ENCODE data around the gene LITAFD. TPM values are rescaled to one million over a fixed set of nuclear protein-coding genes. Genes with fewer than 3 reads are reported as not detected.
A peak's percentile ranks its signal among the peaks of the same experiment; 100 is the strongest.

LITAFD gene
- total and polyA plus RNA-seq, 9 of the 15 experiments (the other 6 are each of a cell fraction or from before 2014, with no cell fraction given), result not detected

DNA sequence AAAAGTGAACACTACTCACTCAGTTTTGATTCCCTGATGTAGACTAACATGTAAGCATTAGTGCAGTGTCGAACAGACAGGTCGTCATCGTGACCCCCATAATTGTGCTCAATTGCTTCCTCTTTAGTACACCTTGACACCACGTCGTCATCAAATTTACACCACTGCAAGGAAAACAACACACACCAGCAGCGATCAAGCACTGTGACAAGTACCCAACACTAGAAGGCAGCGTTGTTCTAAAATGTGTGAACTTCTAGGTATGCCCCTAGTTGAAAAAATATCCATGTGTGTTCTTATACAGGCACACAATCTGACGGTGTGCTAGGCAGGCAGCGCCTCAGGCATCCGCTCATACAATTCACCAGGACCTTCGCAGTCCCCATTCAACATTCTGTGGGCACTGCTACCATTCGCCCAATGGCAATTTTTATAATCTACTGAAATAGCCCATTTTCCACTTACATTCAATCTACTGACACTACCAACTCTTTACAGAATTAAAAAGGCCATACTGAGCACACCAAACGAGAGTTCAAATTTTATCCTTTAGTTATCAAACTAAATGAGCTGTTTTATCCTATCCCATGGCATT is 23.1 kb downstream of the LITAFD start:
- no peaks in the 10 kb centered on the region; the same call in 1 of the 2 replicates for H4K20me1 ChIP-seq (replicated peaks; ENCODE audit: control insufficient read depth, insufficient read depth, low read length)
- 80% methylated on average over 13 of the region's 13 CpGs for WGBS (ENCODE audit: insufficient coverage, low coverage, missing lambda C conversion rate)
- BruUV-seq (replicated peaks), result no TSS peak
- no peak overlapping the region for H2AFZ ChIP-seq (ENCODE audit: low read depth, low read length)
- peaks cover 93% of the 10 kb centered on the region for H3K36me3 ChIP-seq (ENCODE audit: control insufficient read depth, insufficient read depth, low read length)
- H3K9me3 ChIP-seq (replicated peaks; ENCODE audit: control insufficient read depth, insufficient read depth, low read depth, low read length), result no peaks in the 10 kb centered on the region
- in situ Hi-C loops (cut with MboI) (no loop called here), intact Hi-C loops (cut with micrococcal nuclease) (loop anchor here (5.0 kb wide), 1 partner anchor 102 kb away; no protein-coding TSS in a partner anchor)
- peak in 1 of 4 experiments; percentile 42 for DNase-seq (ENCODE audit: extremely low read depth in 1 of 4, low spot score in 3 of 4)
- POLR2A ChIA-PET, result no interaction called here
- H3K9me1 ChIP-seq (ENCODE audit: control insufficient read depth, insufficient read depth, low read length), result no peaks in the 10 kb centered on the region
- H3K4me2 ChIP-seq (ENCODE audit: insufficient read depth, low read length), result no peak overlapping the region
- ATAC-seq, result peak; percentile 85
- CTCF ChIA-PET (ENCODE audit: low intra/inter-chr PET ratio), result interaction anchor here (0.7 kb wide), 1 partner anchor 230 kb away, joined by 3 read pairs; no protein-coding TSS in a partner anchor
- no peaks in the 10 kb centered on the region for H3K27me3 ChIP-seq (ENCODE audit: control insufficient read depth in 2 of 2, insufficient read depth in 2 of 2, low read length in 2 of 2)
- TF ChIP-seq PML (IDR thresholded peaks at IDR 0.05; ENCODE audit: low read length) (0 out of 2 replicates have a peak, but pooled peaks have one; percentile 18), REST (IDR thresholded peaks at IDR 0.05; ENCODE audit: borderline replicate concordance) (peak; percentile 55; the same call in 1 of the 2 replicates), REST (CRISPR knock-in tag; IDR thresholded peaks at IDR 0.05; ENCODE audit: low read depth) (no peak), SMC3 (conservative IDR thresholded peaks at IDR 0.05; ENCODE audit: insufficient read depth, low read depth, low read length) (0 out of 2 replicates have a peak, but pooled peaks have one; percentile 33), ZBED1 (IDR thresholded peaks at IDR 0.05) (no peak), NFE2 (IDR thresholded peaks at IDR 0.05; ENCODE audit: low read depth) (no peak), RAD21 (CRISPR knock-in tag; conservative IDR thresholded peaks at IDR 0.05 in 1 of 2, IDR thresholded peaks at IDR 0.05 in 1 of 2) (peak; percentile 27 to 69), SREBF2 (CRISPR knock-in tag; IDR thresholded peaks at IDR 0.05) (no peak)
- TF ChIP-seq, protein P1, sequence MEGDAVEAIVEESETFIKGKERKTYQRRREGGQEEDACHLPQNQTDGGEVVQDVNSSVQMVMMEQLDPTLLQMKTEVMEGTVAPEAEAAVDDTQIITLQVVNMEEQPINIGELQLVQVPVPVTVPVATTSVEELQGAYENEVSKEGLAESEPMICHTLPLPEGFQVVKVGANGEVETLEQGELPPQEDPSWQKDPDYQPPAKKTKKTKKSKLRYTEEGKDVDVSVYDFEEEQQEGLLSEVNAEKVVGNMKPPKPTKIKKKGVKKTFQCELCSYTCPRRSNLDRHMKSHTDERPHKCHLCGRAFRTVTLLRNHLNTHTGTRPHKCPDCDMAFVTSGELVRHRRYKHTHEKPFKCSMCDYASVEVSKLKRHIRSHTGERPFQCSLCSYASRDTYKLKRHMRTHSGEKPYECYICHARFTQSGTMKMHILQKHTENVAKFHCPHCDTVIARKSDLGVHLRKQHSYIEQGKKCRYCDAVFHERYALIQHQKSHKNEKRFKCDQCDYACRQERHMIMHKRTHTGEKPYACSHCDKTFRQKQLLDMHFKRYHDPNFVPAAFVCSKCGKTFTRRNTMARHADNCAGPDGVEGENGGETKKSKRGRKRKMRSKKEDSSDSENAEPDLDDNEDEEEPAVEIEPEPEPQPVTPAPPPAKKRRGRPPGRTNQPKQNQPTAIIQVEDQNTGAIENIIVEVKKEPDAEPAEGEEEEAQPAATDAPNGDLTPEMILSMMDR (IDR thresholded peaks at IDR 0.05 in 2 of 3, conservative IDR thresholded peaks at IDR 0.05 in 1 of 3; ENCODE audit: insufficient read depth in 2 of 3, low read depth in 1 of 3, low read length in 3 of 3), result peak; percentile 50 to 69 (median 58); a peak in 5 of 6 replicates
- H3K9ac ChIP-seq (ENCODE audit: insufficient read depth in 1 of 2, low read depth in 2 of 2, low read length in 2 of 2), result no peak overlapping the region
- H3K4me3 ChIP-seq, result no peak overlapping the region
- H3K79me2 ChIP-seq (ENCODE audit: control insufficient read depth, insufficient read depth, low read length), result no peaks in the 10 kb centered on the region
- FAIRE-seq, result no peak
- H3K4me1 ChIP-seq (replicated peaks in 1 of 2; ENCODE audit: control insufficient read depth in 2 of 2, insufficient read depth in 2 of 2, low read length in 2 of 2), result no peaks in the 10 kb centered on the region
- H3K27ac ChIP-seq (ENCODE audit: extremely low read depth, low read depth, low read length), result no peak overlapping the region
